T1000 (cell line): ENCODE measurements around the gene ADAM8.

Experiments
- DNase-seq: peaks from one replicate; lab custom pipeline; 2025; ENCODE audit warnings: mixed read lengths; lab: John Stamatoyannopoulos, UW

ADAM8 gene

GRCh38 chr10:133212853-133213494, 63.7 kb downstream of the ADAM8 start:
- DNase-seq, result no peak
